Measurements from ENCODE around the gene CPA4.

CPA4 gene

DNA sequence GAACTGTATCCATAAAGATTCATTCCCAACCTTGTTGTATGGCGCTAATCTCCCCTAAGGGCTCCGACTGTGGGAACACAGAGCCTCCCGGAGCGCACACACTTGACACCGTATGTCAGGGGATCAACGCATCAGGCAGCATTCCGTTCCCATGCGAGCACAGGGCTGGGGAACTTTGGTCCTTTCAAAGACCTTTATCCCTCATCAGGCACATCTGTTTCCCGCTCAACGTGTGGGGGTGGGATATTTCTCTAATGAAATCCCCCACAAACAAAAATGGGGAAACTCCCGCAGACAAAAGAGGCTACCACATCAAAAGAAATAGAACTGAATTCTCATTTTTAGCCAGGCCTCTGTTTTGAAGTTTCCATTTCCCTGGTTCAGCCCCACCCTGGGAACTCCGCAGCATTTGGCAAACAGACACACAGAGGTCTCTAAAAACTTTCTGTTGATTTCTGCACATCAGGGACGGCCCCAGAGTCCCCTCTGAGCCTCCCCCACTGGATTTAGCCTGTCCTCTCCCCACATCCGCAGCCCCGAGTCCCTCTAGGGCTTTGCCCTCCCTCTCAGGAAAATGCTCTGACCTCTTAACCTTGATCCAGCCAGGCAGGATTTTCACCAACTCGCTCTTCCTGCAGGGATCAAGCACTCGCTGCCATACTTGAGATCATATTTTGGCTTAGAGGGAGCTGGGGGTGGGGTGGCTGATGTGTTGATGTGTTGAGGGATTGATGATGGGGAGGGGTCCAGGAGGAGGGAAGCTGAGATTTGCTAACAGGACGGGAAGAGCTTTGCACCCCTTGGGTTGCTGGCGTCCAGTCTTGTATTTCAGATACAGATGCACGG, 58.2 kb downstream of the CPA4 start:
- peak; percentile 58 for DNase-seq (ENCODE audit: low spot score)
- TF ChIP-seq CTCF (IDR thresholded peaks at IDR 0.05; ENCODE audit: extremely low read depth, insufficient read depth, missing control alignments): no peak
- in situ Hi-C loops (cut with MboI; ENCODE audit: low pct_unique_long_range_greater_than_20kb, low sequenced_read_pairs, unreplicated experiment): no loop called here

GRCh38 chr7:130351791-130352090, 58.8 kb downstream of the CPA4 start:
- DNase-seq (ENCODE audit: low spot score): no peak
- in situ Hi-C loops (cut with MboI; ENCODE audit: low pct_unique_long_range_greater_than_20kb, low sequenced_read_pairs, unreplicated experiment): no loop called here
- TF ChIP-seq CTCF (IDR thresholded peaks at IDR 0.05; ENCODE audit: extremely low read depth, insufficient read depth, missing control alignments): no peak

DNA sequence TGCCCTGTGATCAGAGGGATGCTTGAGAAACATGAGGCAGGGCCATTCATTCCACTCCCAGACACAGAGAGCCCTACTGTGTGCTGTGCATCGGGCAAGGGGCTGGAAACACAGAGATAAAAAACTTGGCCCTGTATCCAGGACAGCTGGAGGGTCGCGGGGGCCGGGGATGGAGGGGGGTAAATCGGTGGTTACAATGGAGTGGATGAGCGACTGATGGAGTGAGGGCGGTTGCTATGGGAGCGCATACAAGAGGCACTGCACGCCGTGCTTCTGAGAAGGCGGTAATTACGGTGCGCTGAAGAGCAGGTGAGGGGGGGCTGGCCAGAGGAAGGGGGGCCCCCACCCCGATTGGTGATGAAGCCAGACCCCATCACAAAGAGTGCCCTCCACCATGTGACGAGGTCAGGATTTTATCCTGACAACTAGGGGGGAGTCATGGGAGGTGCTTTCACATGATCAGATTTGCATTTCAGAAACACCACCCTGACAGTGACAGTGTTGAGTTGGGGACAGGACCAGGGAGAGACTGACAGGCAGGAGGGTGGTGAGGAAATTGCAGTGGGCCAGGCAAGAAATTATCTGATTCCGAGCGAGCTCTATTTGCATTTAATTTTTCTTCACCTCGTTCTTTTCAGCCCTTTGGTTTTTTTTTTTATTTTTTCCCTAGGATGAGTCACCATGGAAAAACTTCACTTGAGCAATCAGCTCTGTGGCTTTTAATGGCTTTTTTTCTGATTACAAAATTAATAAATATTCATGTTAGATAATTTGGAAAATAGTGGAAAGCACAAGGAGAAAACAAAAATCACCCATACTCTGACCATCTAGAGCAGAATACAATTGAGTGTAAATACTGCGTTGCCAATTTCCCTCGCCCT, 59.5 kb downstream of the CPA4 start:
- no peak for TF ChIP-seq CTCF (IDR thresholded peaks at IDR 0.05; ENCODE audit: extremely low read depth, insufficient read depth, missing control alignments)
- in situ Hi-C loops (cut with MboI; ENCODE audit: low pct_unique_long_range_greater_than_20kb, low sequenced_read_pairs, unreplicated experiment): no loop called here
- DNase-seq (ENCODE audit: low spot score): no peak

GRCh38 chr7:130353196-130353595, 60.2 kb downstream of the CPA4 start:
- no peak for TF ChIP-seq CTCF (IDR thresholded peaks at IDR 0.05; ENCODE audit: extremely low read depth, insufficient read depth, missing control alignments)
- in situ Hi-C loops (cut with MboI; ENCODE audit: low pct_unique_long_range_greater_than_20kb, low sequenced_read_pairs, unreplicated experiment): no loop called here
- no peak for DNase-seq (ENCODE audit: low spot score)

DNA sequence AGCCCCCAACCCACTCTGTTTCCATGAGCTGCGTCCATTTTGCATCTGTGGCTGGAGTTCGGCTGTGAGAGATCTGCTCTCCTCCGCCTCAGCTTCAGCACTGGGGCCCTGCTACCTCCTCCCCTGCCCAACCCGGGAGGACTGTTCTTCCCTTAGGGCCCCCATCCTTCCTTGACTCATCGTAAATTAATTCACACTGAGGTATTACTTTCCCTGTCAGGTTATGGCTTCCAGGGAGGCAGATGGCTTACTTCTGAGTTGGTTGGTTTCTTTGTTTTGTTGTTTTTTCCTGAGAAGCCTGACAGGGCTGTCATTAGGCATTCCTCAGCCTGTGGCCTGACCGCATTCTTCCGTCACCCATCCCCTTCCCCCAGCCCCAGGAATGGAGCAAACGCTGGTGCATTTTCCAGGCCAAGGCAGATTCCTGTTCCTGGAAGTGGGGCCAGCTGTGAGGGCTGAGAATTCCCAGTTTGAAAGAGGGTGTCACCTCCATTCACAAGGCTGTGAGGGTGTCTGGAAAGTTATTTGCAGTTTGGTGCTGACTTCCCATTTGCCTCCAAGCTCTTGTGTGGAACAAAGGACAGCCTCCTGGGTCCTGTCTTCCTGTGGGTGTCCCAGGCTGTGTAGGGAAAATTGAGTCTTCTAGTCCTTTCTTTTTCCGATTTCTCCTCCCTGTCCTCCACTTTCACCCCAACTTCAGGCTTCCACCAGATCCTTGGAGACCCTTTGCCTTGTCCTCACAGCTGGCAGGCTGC, 63.3 kb downstream of the CPA4 start:
- no peak for TF ChIP-seq CTCF (IDR thresholded peaks at IDR 0.05; ENCODE audit: extremely low read depth, insufficient read depth, missing control alignments)
- no peak for DNase-seq (ENCODE audit: low spot score)
- in situ Hi-C loops (cut with MboI; ENCODE audit: low pct_unique_long_range_greater_than_20kb, low sequenced_read_pairs, unreplicated experiment): no loop called here

DNA sequence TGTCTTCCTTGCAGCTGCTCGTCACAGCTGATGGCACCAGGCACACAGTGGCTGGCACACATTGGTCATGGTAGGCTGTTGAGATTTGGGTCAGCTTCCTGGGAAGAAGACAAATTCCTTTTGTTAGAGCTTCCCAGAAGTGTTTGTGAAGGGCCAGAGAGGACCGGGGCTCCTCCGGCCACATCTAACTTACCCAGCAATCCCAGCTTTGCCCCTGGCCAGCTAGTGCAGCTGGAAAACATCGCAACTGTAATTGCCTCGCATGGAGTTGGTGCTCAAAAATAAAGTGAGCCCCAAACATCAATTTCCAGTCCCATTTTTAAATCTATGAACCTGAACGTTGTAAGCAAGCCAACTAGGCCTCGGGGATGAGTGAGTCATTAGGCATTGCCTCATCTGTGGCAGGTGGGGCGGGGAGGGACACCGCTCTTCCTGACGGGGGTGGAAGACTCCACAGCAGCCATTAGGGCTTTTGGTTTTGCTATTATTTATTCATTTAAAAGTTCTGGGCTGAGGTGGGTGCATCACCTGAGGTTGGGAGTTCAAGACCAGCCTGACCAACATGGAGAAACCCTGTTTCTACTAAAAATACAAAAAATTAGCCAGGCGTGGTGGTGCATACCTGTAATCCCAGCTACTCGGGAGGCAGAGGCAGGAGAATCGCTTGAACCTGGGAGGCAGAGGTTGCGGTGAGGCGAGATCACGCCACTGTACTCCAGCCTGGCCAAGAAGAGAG, 64.1 kb downstream of the CPA4 start:
- no peak for DNase-seq (ENCODE audit: low spot score)
- no peak for TF ChIP-seq CTCF (IDR thresholded peaks at IDR 0.05; ENCODE audit: extremely low read depth, insufficient read depth, missing control alignments)
- in situ Hi-C loops (cut with MboI; ENCODE audit: low pct_unique_long_range_greater_than_20kb, low sequenced_read_pairs, unreplicated experiment): no loop called here
